CD4-positive, alpha-beta T cell treated with Interleukin-4 for 4 hours (primary cell): ENCODE measurements around the gene BCLAF1.
"Not testable (repeated sequence)": the region's sequence is repeated elsewhere in the genome, so short reads cannot be mapped to it uniquely, and the experiment has no call there.

Experiments used
- DNase-seq: peaks from one replicate; pipeline ENCODE4 v3.0.0-alpha.2; 2020

Gene BCLAF1

DNA sequence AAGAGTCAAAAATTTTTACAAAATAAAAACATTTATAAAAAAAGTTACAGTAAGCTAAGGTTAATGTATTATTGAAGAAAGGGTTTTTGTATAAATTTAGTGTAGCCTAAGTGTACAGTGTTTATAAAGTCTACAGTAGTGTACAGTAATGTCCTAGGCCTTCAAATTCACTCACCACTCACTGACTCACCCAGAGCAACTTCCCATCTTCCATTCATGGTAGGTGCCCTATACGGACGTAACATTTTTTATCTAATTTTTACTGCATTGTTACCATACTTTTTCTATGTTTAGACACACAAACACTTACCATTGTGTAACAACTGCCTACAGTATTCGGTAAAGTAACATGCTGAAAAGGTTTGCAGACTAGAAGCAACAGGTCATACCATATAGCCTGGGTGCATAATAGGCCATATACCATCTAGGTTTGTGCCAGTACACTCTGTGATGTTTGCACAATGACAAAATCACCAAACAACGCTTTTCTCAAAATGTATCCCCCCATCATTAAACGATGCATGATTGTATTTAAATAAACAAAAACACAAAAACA lies 45.5 kb downstream of the BCLAF1 start:
- DNase-seq, result no peak

- no peak for DNase-seq
Measured at GRCh38 chr6:136236466-136237293, 53.0 kb downstream of the BCLAF1 start.

DNA sequence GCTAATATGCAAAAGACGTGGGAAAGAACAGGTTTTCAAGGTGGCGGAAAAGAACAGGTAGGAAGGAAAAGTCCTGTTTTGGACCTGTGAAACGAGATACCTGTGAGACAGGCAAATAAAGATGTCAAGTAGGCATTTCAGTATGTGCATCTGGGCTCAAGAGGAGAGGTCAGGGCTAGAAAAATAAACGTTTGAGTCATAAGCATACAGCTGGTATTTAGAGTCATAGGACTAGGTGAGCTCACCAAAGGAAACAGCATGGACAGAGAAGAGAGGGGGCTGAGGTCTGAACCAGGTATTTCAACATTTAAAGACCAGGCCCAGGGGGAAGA lies 54.4 kb downstream of the BCLAF1 start:
- DNase-seq, result no peak

DNA sequence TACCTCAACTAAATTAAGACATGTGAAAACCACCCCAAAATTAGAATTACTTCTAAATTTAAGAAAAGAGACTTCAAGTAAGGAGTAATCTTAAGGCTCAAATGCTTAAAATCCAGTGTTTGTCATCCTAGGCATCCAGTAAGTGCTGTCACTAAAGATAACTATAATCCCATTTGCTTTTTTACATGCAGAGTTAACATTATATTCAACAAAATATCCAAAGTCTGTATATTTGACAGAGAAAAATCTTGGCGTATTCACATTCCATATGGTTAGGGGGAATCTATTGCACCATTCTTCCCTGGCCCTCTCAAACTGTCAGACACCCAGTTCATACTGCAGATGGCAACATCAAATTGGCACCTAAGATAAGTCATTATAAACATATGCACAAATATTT lies 56.9 kb downstream of the BCLAF1 start:
- DNase-seq, result no peak

DNA sequence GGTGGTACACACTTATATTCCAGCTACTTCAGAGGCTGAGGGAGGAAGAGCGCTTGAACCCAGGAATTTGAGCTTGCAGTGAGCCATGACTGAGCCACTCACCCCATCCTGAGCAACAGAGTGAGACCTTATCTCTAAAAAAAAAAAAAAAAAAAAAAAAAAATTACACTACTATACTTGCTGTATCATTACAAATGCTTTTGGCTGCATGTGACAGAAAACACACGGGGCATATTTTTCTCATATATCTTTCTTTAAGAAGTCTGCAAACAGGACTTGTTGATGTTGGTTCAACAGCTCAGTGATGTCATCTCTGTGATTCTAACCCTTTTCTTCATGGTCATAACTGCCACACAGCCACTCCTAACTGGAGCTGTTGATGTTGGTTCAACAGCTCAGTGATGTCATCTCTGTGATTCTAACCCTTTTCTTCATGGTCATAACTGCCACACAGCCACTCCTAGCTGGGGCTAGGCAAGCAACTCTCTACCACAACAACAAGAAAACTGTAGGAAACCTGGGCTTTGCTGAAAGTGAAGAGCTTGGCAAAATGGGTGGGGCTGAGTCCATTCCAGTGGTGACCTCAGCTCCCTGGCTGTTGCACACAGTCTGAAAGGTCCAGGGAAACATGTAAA lies 59.3 kb downstream of the BCLAF1 start:
- no peak for DNase-seq

DNA sequence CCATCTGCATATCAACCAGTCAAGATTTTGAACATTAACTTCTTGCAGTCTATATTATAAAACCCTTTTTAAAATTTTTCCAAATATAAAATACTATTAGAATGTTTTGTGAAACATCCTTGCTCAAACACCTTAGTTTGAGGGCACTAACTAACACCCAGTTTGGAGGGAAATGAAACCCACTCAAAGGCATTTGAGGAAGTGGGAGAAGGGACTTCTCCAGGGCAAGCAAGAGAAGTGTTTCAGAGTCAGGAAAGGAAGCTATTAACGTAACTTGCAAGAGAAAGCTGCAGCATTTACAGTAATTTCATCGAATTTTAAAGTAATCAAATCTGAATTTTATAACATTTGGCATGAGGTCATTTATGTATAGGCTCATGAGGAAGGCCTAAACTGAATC lies 60.8 kb downstream of the BCLAF1 start:
- DNase-seq, result no peak

- no peak for DNase-seq
Measured at GRCh38 chr6:136226674-136227377, 62.8 kb downstream of the BCLAF1 start.

GRCh38 chr6:136226027-136226673 lies 63.5 kb downstream of the BCLAF1 start:
- DNase-seq, result peak; percentile 60

- DNase-seq, result peak; percentile 5
Measured at GRCh38 chr6:136225496-136225895, 64.2 kb downstream of the BCLAF1 start.

DNA sequence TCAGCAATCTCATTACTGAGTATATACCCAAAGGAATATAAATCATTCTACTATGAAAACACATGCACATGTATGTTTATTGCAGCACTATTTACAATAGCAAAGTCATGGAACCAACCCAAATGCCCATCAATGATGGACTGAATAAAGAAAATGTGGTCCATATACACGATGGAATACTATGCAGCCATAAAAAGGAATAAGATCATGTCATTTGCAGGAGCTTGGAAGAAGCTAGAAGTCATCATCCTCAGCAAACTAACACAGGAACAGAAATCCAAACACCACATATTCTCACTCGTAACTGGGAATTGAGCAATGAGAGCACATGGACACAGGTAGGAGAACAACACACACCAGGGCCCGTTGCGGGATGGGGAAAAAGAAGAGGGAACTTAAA lies 64.7 kb downstream of the BCLAF1 start:
- not testable (repeated sequence) for DNase-seq

- DNase-seq, result no peak
Measured at GRCh38 chr6:136216503-136217401, 72.9 kb downstream of the BCLAF1 start.

DNA sequence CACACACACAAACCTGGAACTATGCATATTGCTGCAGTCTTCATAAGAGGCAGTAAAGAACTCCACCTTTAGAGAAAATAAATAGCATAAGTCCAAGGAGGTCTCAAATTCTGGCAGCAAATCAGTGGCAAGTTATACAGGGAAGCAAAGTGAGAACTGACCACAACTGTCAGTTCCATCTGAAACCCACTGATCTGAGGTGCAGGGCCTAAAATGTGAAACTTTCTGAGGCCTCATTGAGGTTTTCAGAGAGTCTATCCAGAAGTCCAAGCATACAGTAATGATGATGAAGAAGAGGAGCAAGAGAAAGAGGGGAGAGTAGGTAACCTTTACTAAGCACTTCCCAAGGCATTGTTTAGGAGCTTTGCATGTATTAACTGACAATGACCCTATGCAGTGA lies 75.8 kb downstream of the BCLAF1 start:
- no peak for DNase-seq

DNA sequence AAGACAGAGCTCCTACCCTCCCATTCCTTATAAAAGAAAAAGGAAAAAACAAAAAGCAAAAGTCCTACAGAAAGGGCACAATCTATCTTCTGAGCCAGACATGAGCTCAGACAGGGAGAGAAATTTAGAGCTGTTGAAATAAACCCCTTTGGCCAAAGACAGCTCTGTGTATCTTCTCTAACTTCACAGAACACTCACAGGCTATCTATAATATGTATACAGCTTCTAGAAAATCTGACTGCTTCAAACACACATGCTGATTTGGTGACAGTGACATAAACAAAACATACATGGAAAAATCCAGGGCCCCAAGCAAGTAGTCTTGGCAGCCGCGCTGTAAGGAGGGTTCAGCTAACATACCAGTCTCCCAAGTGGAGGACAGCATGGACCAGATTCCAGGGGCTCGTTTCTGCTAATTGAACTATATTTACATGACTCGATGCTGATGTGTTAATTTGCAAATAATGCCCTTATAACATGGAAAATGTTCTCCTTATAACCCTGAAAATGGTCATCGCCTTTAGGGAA lies 76.6 kb downstream of the BCLAF1 start:
- DNase-seq, result no peak

GRCh38 chr6:136212608-136213007 lies 77.0 kb downstream of the BCLAF1 start:
- DNase-seq, result no peak

DNA sequence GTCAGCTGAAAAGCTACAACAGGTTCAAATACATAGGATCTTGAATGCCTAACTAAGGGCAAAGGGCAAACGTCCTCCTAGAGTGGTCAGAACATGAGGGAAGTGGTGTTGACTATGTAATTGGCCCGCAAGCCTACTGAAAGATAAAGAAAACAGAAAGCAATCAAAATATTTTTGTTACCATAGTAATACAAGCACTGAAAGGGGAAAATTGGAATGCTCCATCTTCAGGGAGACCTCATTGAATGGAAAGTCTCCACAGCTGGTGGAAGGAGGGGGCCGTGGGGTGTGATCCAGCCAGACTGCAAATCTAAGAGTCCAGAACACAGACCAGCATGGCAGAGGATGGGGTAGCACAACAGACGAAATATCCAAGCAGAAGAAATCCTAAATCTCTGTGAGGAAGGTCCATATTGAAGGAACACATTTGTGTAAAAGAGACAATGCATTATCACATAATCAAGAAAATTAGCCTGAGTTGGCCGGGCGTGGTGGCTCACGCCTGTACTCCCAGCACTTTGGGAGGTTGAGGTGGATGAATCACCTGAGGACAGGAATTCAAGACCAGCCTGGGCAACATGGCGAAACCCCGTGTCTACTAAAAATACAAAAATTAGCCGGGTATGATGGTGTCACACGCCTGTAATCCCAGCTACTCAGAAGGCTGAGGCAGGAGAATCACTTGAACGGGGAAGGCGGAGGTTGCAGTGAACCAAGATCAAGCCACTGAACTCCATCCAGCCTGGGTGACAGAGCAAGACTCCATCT lies 79.1 kb downstream of the BCLAF1 start:
- DNase-seq, result no peak

GRCh38 chr6:136209496-136209895 lies 80.2 kb downstream of the BCLAF1 start:
- DNase-seq, result no peak

DNA sequence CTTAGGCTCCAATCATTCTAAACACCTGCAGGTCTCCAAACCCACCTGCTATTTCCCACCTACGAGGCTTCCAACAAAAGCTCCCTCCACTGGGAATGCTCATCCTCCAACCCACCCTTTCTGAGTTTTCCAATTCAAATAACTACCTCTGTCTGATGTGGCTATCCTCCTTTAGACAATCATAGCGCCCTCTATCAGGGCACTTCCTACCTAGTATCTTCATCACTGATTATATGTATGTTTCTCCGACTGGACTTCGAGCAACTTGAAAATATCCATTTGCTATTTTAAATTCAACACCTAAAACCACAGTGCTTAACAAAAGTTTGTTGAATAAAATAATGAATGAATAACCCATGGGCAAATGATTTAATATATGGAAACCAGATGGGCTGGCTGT lies 80.9 kb downstream of the BCLAF1 start:
- DNase-seq, result no peak
